ENCODE measurements around the gene EFCAB6.

EFCAB6 gene

GRCh38 chr22:43634316-43634715 lies 177.8 kb downstream of the EFCAB6 start:
- TF ChIP-seq GLIS3 (CRISPR knock-in tag; IDR thresholded peaks at IDR 0.05) (no peak), PPARA (CRISPR knock-in tag; IDR thresholded peaks at IDR 0.05; ENCODE audit: borderline replicate concordance) (no peak)
- ATAC-seq = no peak

- TF ChIP-seq TCF4 (CRISPR knock-in tag; IDR thresholded peaks at IDR 0.05; ENCODE audit: borderline replicate concordance) (no peak), TSHZ2 (CRISPR knock-in tag; IDR thresholded peaks at IDR 0.05) (no peak), ARNTL (CRISPR knock-in tag; IDR thresholded peaks at IDR 0.05; ENCODE audit: borderline replicate concordance, low read depth) (no peak), ZFP3 (CRISPR knock-in tag; IDR thresholded peaks at IDR 0.05) (no peak), CSDC2 (CRISPR knock-in tag; IDR thresholded peaks at IDR 0.05) (no peak), ZFP30 (CRISPR knock-in tag; IDR thresholded peaks at IDR 0.05) (no peak), GLIS3 (CRISPR knock-in tag; IDR thresholded peaks at IDR 0.05) (no peak), ZC3H10 (CRISPR knock-in tag; IDR thresholded peaks at IDR 0.05) (no peak), BACH2 (CRISPR knock-in tag; IDR thresholded peaks at IDR 0.05; ENCODE audit: borderline replicate concordance) (no peak), PPARA (CRISPR knock-in tag; IDR thresholded peaks at IDR 0.05; ENCODE audit: borderline replicate concordance) (no peak), ZNF8 (CRISPR knock-in tag; IDR thresholded peaks at IDR 0.05) (no peak), ZNF70 (CRISPR knock-in tag; IDR thresholded peaks at IDR 0.05) (no peak), ZNF565 (CRISPR knock-in tag; conservative IDR thresholded peaks at IDR 0.05; ENCODE audit: low read depth) (no peak)
- TF ChIP-seq, protein P1, sequence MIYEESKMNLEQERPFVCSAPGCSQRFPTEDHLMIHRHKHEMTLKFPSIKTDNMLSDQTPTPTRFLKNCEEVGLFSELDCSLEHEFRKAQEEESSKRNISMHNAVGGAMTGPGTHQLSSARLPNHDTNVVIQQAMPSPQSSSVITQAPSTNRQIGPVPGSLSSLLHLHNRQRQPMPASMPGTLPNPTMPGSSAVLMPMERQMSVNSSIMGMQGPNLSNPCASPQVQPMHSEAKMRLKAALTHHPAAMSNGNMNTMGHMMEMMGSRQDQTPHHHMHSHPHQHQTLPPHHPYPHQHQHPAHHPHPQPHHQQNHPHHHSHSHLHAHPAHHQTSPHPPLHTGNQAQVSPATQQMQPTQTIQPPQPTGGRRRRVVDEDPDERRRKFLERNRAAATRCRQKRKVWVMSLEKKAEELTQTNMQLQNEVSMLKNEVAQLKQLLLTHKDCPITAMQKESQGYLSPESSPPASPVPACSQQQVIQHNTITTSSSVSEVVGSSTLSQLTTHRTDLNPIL (CRISPR knock-in tag; IDR thresholded peaks at IDR 0.05; ENCODE audit: low read depth) = no peak
- TF ChIP-seq, protein P2, sequence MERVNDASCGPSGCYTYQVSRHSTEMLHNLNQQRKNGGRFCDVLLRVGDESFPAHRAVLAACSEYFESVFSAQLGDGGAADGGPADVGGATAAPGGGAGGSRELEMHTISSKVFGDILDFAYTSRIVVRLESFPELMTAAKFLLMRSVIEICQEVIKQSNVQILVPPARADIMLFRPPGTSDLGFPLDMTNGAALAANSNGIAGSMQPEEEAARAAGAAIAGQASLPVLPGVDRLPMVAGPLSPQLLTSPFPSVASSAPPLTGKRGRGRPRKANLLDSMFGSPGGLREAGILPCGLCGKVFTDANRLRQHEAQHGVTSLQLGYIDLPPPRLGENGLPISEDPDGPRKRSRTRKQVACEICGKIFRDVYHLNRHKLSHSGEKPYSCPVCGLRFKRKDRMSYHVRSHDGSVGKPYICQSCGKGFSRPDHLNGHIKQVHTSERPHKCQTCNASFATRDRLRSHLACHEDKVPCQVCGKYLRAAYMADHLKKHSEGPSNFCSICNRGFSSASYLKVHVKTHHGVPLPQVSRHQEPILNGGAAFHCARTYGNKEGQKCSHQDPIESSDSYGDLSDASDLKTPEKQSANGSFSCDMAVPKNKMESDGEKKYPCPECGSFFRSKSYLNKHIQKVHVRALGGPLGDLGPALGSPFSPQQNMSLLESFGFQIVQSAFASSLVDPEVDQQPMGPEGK (CRISPR knock-in tag; IDR thresholded peaks at IDR 0.05; ENCODE audit: borderline replicate concordance) = no peak
Observed at GRCh38 chr22:43633631-43634285, 178.3 kb downstream of the EFCAB6 start.

DNA sequence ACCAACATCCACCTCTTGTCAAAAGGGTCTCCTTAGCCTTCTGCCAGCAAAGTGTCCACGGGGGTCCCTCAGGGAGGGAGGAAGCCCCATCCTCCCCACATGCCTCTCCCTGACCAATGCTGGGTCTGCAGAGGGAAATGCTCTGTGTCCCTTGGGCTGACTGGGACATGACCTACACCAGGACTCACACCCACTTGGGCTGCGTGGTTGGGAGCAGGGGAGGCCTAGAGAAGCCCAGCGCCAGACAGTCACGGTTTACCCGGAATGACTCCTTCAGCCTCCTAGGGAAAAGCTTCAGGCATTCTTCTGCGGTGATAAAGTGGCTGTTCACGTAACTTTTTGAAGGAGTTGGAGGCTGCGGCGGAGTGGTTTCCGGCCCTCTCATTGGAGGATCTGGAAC lies 180.3 kb downstream of the EFCAB6 start:
- ATAC-seq = no peak
- TF ChIP-seq PPARA (CRISPR knock-in tag; IDR thresholded peaks at IDR 0.05; ENCODE audit: borderline replicate concordance) (no peak), ZC3H10 (CRISPR knock-in tag; IDR thresholded peaks at IDR 0.05) (no peak), ZNF70 (CRISPR knock-in tag; IDR thresholded peaks at IDR 0.05) (no peak), ARNTL (CRISPR knock-in tag; IDR thresholded peaks at IDR 0.05; ENCODE audit: borderline replicate concordance, low read depth) (no peak), TSHZ2 (CRISPR knock-in tag; IDR thresholded peaks at IDR 0.05) (no peak), RARB (CRISPR knock-in tag; IDR thresholded peaks at IDR 0.05) (no peak), ESRRG (CRISPR knock-in tag; IDR thresholded peaks at IDR 0.05) (no peak), OSR1 (CRISPR knock-in tag; IDR thresholded peaks at IDR 0.05) (no peak), TCF4 (CRISPR knock-in tag; IDR thresholded peaks at IDR 0.05; ENCODE audit: borderline replicate concordance) (no peak), BACH2 (CRISPR knock-in tag; IDR thresholded peaks at IDR 0.05; ENCODE audit: borderline replicate concordance) (no peak), ZNF8 (CRISPR knock-in tag; IDR thresholded peaks at IDR 0.05) (no peak), ZFP30 (CRISPR knock-in tag; IDR thresholded peaks at IDR 0.05) (no peak), POU6F1 (CRISPR knock-in tag; IDR thresholded peaks at IDR 0.05; ENCODE audit: borderline replicate concordance, low read depth) (no peak), TOX (CRISPR knock-in tag; IDR thresholded peaks at IDR 0.05; ENCODE audit: borderline replicate concordance) (no peak), ZNF565 (CRISPR knock-in tag; conservative IDR thresholded peaks at IDR 0.05; ENCODE audit: low read depth) (no peak)
- TF ChIP-seq, protein P2 (CRISPR knock-in tag; IDR thresholded peaks at IDR 0.05; ENCODE audit: borderline replicate concordance) = no peak
- TF ChIP-seq, protein P1 (CRISPR knock-in tag; IDR thresholded peaks at IDR 0.05; ENCODE audit: low read depth) = no peak

More at GRCh38 chr22:43633631-43634285, 178.3 kb downstream of the EFCAB6 start:
- no peak for ATAC-seq

Data from SK-N-SH treated with all-trans-retinoic acid at 6 μM for 48 hours (cell line).